ENCODE data around the gene MISP.

- TF ChIP-seq CTCF (conservative IDR thresholded peaks at IDR 0.05) (no peak), ZFX (IDR thresholded peaks at IDR 0.05) (no peak)
Measured at GRCh38 chr19:797528-798414, 46.9 kb downstream of the MISP start.

Data from C4-2B (cell line).